NCI-H69 (cell line): Measurements from ENCODE around the gene CARTPT.

Experiments used
- DNase-seq: peaks from one replicate; lab custom pipeline; 2025; lab: John Stamatoyannopoulos, UW

The CARTPT gene

DNA sequence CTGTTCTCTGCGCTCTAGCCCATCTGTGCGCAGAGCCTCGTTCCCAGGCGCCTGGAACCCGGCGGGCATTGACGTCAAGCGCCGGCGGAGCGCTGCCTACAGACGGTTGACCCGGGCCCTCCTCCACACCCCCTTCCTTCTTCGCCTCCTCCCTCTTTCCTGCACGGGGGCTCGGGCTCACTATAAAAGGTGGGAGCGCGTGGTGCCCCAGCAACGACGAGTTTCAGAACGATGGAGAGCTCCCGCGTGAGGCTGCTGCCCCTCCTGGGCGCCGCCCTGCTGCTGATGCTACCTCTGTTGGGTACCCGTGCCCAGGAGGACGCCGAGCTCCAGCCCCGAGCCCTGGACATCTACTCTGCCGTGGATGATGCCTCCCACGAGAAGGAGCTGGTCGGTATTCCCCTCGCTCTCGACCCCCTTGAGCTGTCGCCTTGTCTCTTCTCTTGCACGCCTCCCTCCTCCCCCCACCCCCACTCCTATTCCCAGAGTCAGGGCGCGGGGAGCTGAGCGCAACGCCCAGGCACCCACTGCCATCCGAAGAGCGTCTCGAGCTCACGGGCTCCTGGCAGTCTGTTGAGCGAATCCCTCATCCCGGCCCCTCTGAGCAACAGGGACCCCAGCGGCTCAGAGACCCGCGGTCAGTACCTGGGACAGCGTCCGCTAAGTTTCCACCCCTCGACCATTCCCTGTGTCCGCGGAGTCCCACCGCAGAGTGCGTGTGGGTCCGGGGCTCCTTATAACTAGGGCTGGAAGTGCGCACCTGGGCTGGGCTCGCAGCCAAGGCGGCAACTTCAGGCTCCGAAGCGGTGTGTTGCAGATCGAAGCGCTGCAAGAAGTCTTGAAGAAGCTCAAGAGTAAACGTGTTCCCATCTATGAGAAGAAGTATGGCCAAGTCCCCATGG, at the start of gene CARTPT:
Gene CARTPT, plus strand, starts transcription at position 213 of the 902 bp plus-strand sequence. Its CDS starts 19 bp downstream, at position 232.
- DNase-seq, result peak; percentile 80

DNA sequence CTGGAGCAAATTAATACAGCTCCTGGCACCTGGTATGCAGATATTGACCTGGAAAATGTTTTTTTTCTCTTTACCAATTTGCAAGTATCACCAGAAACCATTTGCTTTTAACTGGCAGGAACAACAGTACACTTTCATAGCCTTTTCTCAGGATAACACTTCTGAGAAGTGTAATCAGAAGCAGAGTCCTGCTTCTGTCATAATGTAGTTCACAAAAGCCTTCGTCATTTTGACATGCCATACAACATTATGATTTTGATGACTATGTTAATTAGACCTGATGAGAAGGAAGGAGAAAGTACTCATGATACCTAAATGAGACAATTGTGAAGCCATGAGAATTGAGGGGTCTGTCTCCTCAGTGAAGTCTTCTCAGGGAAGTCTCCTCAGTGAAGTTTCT, 41.1 kb upstream of the CARTPT start:
- no peak for DNase-seq

DNA sequence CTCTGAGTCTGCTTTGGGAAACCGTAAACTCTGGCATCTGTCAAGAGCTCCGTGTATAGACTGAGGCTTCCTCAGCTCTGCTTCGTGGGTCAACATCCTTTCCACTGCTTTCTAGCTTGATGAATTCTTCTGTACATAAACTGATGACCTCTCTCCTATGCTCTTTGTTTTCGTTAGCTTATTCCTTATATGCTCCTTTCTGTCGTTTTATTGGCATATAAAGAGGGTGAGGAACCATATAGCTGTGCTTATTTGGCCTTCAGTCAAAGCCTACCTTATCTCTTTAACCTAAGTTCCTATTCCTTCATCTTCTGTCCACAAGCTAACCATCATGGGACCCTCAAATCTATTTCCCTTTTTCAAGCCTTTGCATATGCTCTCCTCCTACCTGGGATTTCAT, 39.4 kb upstream of the CARTPT start:
- DNase-seq, result no peak

DNA sequence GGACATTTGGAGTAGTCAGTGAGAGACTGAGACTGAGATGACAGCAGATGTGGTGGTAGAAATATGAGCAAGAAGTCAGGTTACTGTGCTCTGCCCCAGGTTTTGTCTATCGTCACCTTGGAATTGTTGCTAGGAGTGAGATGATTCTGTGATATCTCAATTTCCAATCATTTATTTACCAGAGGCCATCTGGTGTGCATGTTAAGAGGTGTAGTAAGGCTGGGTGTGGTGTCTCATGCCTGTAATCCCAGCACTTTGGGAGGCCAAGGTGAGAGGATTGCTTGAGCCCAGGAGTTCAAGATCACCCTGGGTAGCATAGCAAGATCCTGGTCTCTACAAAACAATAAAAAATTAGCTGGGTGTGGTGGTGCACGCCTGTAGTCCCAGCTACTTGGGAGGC, 38.6 kb upstream of the CARTPT start:
- peak; percentile 40 for DNase-seq

DNA sequence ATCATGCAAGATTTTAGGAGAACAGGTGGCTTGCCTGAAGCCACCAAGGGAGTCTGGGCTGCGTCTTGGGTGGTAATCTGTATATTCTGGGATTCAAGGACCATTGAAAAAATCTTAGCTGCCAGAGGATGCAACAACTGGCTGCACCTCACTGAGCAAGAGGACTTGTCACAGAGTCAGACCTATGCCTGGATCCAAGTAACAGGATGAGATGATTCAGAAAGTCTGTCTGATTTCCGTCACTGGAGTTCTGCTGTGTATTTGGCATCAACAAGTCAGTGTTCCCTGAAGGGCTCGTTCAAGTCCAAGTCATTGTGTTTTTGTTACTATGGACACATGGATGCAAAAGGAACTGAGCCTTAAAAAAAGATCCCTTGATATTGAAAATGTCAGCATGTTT, 37.8 kb upstream of the CARTPT start:
- no peak for DNase-seq

DNA sequence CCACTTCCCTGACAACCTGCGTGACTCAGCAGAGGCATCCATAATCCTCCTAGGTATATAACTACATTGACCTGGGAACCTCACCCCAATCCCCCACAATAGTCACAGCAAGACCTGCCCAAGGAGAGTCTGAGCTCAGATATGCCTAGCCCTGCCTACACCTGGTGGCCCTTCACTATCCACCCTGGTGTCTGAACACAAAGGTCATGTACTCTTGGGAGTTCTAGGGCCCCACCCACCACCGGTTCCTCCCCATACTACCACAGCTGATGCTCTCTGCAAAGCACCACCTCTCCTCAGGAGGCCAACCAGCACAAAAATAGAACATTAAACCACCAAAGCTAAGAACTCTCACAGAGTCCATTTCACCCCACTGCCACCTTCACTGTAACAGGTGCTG, 34.8 kb upstream of the CARTPT start:
- DNase-seq, result no peak

DNA sequence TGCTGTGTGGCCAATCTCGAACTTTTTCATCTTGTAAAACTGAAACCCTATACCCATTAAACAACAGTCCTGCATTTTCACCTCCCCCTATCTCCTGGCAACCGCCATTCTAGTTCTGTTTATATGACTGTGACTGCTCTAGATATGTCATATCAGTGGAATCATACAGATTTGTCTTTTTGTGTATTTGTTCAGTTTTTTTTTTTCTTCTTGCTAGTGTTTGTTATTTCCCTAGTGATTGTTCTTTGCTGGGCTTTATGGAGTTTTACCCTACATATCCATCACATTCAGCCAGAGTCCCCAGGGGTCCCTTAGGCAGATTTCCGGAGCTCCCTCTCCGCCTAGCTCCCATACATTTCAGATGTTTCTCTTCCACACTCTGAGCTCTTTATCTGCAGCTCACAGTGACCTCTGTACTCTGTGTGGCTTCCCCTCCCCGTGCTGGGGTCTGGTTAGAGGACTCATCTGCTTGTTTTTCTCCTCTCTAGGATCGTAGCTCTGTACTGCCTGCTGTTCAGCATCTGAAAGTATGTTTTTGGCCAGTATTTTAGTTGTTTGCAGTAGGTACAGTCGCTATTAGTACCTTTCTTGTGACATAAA, 25.1 kb upstream of the CARTPT start:
- peak; percentile 74 for DNase-seq

DNA sequence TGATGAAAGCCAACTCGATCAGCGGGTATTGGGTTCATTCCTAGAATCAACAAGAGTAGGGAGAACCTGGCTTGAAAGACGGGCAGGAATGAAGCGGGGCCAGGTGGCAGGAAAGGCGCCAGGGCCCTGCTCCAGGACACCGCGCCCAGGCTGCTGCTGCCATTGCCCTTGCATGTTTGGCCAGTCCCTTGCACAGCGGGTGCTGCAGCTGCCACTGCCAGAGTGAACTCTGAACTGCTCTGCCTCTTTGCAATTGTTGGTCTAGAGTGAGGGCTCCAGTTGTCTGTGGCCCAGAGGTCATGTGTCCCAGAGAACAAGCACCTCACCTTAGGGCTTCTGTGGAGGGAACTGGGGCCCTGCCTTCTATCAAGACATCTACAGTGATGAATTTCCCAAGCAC, 24.0 kb upstream of the CARTPT start:
- DNase-seq, result peak; percentile 37

DNA sequence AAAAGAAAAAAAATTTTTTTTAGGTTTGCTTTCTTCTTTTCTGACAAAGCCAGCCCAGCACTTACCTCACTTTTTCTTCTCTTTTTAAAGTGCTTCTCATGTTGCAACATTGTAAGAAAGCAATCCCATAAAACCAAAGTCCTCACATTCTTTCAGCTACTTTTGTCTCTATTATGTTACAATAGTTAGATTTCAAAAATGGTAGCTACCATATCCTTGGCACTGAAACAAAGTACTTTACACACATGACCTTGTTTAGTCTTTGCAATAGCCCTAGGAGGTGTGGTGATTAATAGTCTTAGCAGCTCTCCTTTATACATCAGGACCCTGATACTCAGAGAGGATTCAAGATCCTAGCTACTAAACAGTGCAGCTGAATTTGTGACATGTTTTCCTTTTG, 23.5 kb upstream of the CARTPT start:
- peak; percentile 25 for DNase-seq

DNA sequence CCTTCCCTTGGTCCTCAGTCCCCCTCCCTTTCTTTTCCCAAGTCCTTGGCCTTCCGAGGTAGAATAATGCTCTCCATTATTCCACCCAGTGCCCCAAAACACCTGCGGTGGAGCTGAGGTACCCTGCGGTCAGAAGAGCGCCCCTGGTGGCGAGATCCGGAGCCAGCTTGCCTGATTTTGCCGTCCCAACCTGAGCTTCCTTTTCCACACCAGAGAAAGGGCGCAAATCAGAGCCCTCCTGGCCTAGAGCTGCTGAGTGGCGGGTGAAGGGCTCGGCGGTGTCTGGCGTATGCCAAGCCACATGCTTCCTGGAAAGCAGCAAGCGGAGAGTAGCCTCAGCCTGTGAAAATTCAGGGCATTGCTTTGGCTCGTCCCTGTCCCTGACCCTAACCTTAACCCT, 21.1 kb upstream of the CARTPT start:
- DNase-seq, result no peak

DNA sequence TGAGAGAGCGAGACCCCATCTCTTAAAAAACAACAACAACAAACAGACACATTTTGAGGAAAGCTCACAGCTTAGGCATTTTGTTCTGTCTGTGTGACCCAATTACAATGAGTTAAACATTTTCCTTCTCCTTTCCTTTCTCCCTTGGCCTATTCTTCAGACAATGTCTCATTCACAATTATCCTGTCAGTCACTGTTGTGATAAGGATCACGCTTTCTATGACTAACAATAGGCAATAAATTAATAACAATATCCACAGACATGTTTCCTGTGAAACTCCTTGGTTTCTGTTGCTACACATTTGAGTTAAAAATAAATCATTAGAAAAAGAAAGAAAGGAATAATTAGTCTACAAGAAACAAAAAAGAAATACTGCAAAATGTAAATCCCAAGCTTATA, 19.8 kb upstream of the CARTPT start:
- DNase-seq, result no peak

DNA sequence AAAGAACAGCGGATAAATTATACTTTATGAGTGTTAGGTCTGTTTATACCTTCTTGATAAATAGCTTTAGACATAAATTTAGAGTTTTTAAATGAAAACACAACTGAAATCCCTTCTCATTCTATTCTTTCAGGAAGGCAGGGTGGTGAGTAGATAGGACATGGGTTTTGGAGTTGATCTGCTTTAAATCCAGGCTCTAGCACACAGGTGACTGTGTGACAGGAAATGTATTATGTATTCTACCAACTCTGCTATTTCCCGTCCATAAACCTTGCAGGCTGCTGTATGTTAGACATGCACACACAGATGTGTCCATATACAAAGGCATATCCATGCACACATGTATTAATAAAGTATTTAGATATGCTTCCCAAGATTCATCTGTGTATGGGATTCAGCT, 19.3 kb upstream of the CARTPT start:
- DNase-seq, result peak; percentile 33

DNA sequence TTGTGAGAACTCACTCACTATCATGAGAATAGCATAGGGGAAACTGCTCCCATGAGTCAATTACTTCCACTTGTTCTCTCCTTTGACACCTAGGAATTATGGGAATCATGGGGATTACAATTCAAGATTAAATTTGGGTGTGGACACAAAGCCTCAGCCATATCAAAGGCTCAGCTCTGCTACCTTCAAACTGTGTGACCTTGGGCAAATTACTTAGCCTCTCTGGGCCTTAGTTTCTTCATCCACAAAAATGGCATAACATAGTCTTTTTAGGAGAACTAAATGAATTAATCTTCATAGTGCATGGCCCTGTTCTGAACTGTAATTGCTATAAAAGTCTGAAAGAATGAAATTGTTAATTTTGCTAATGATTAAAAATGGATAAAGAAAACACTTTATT, 18.3 kb upstream of the CARTPT start:
- DNase-seq, result no peak

DNA sequence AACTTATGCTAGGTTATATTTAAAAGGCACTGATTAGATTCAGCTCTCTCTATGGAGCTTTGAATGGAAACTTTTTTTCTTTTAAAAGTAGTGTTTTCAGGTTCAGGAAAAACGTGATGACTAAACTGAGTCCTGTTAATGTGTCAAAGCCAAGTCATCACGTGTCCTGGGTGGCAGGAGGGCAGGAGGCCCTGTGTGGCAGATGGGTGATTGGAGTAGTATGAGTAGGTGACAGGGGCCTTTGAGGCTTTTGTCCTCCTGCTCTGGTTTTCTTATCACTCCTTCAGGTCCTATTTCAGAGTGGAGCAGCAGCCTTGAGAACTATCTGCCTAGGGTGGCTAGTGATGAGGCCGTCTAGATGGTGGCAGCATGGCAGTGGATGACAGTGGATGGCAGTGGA, 17.7 kb upstream of the CARTPT start:
- DNase-seq, result no peak

DNA sequence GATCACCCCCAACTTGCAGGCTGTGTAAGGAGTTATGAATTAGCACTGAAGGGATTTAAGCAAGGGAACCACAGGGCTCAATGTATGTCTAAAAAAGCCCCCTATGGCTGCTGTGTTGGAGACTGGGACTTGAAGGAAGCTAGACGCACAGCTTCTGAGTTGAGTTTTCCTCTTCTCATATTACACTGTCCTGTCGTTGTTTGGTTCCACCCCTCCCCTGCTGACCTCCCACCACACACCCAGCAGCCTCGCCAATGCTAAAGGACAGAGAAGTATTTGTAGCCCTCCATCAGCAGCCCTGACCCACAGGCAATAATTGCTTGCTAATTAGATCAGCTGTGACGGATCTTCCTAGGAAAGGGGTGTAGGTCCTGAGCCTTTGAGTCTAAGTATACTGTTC, 15.1 kb upstream of the CARTPT start:
- peak; percentile 41 for DNase-seq

DNA sequence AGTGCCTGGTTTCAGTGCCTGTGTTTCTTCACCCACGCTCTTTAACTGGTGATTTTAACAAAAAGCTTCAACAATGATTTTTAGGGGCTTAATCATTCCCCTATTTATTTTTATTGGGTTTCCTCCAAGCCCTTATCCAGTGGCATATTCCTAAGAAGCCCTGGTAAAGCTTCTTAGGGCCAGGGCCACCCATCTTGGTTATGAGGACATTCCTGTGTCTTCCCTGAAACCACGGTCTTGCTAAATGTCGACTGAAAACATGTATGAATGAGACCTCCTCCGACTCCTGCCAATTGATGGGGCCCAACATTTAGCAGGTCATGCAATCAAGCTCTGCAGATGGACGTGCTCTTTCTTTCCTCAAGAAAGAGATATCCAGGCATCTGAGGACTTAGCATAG, 13.7 kb upstream of the CARTPT start:
- no peak for DNase-seq

DNA sequence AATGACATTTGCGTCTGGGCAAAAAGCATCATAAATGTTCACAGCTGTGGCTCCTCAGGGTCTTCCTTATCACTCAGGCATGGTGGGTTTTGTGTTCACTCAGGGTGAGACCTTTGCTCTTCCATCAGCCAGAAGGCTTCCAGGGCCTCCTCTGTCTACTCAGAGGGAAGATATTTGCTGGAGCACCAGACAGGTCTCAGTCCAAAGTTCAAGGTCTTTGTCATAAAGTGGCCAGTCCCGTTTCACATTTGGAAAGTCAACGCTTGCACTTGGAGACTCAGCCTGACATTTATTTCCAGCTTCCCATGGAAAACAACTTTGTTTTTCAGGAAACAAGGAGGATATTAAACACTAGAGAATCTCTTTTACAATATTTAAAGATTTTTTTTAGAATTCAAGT, 12.2 kb upstream of the CARTPT start:
- no peak for DNase-seq

DNA sequence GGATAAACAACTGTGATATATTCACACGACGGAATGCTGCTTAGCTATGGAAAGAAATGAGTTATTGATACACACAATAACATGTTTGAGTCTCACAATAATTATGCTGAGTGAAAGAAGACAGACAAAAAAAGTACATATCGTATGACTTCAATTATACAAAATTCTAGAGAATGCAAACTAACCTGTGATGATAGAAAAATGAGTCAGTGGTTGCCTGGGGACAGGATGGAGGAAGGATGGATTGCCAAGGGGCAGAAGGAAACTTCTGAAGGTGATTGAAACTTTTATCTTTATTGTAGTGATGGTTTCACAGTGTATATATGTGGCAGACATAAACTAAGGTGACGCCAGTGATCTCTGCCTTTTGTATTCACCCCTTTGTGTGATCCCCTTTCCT, 7.5 kb upstream of the CARTPT start:
- DNase-seq, result no peak

DNA sequence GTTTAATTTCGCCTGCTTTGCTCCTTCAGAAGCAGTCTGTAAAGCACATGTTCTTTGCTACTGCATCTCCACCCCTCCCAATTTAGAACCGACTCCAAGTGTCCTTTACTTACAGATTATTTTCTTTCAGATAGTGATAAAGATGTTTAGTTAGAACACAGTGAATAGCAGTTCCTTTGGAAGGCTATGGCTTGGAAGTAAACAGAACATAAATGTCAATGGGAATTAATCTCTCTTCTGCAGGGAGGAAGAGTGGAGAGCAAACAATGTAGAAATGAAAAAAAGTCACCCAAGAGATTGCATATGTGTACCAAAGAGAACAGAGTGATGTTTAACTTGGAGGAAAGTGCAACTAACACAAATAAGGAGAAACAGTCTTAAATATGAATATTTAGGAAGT, 4.2 kb upstream of the CARTPT start:
- no peak for DNase-seq

DNA sequence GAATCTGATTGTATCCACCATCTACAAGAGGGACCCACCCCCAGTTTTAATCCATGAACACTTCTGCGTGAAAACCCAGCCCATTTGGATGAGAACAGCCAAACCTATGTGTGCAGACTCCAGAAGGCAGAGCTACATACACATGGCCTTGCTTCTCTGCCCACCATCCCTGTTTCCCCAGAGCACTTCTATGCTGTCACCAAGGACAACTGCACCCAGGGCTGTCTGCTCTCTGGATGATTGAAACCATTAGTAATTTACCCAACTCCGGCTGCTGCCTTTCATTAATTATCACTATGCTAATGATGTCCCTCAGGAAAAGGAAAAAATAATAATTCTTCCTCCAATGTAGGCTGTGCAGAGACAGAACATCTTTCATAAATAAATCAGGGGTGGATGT, 8.9 kb downstream of the CARTPT start:
- no peak for DNase-seq

DNA sequence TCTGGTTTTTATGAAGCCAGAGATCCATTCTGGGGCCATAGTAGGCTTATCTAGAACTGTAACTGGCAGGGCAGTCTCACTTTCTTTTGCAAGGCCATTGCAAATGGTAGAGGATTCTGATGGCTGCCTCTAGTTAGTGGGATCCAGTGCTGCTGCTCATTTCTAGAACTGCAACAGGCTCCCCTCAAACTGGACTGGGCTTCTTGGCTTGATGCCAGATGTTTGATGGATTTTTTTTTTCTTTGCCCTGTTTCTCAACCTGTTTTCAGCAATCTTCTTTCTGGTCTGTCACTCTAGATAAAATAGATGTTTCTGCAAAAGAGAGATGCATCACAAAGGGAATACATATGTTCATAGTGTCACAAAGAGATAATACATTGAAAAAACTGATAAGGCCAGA, 11.9 kb downstream of the CARTPT start:
- DNase-seq, result no peak

DNA sequence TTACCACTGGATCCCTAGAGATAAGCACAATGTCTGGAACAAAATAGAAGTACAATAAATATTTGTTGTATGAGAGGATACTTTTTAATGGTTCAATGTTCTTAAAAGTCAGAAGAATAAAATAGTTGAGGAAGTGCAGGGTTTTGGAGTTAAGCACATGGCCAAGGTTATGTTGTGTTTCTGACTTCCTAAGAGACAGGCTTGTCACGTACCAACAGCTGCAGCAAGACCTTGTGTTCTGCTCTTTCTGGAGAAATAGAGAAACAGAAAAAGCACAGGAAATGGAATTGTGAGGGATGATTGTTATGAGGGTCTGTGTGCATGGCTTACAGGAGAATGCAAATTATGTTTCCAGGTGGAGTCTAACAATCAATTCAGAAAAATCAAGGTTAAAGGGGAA, 12.9 kb downstream of the CARTPT start:
- no peak for DNase-seq

DNA sequence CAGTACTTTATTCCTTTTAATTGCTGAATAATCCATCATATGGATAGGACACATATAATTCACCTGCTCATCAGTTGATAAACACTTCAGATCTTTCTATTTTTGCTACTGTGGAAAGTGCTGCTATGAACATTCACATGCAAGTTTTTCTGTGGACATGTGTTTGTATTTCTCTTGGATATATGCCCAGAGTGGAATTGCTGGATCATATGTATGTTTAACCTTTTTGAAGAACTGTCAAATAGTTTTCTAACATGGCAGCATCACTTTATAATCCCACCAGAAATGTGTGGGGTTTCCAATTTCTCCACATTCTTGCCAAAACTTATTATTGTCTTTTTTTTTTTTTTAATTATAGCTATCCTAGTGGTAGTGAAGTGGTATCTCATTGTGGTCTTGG, 15.1 kb downstream of the CARTPT start:
- no peak for DNase-seq
